Endothelial cell of umbilical vein (primary cell): ENCODE results near the gene SMARCA4.

Experiments
- EZH2 ChIP-seq: IDR thresholded peaks from 2 replicates; pipeline ENCODE4 v1.6.1; 2012; ENCODE audit warnings: borderline replicate concordance, low read depth, mild to moderate bottlenecking, moderate library complexity, low read length, inconsistent platforms; ENCODE audit not compliant: severe bottlenecking
- POLR2A ChIP-seq: IDR thresholded peaks from 2 replicates; pipeline ENCODE4 v1.6.1; 2012; ENCODE audit warnings: low read depth, mild to moderate bottlenecking, control low read depth, low read length

- TF ChIP-seq POLR2A (no peak), EZH2 (no peak)
Measured at GRCh38 chr19:11070123-11070522, 109.3 kb downstream of the SMARCA4 start.
